ENCODE results near the gene CTDSP2.
A peak's percentile ranks its signal among the peaks of the same experiment; 100 is the strongest.
"Not testable (repeated sequence)": the region's sequence is repeated elsewhere in the genome, so short reads cannot be mapped to it uniquely, and the experiment has no call there.

Gene CTDSP2

DNA sequence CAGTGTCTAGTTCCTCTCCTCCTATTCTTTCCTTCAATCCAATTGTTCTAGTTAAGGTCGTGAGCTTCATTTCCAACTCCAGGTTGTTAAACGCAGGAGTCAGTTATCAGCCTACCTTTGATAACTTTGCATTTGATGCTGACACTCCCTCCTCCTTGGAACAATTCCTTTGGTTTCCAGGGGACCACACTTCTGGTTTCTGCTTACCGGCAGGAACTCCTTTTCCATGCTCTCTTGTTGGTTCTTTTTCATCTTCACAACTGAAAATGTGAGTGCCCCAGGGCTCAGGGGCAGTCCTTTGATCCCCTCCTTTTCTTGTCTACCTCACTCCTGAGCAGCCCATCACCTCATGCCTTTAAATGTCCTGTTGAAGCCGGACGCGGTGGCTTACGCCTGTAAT is 69.2 kb downstream of the CTDSP2 start:
- DNase-seq: no peak

DNA sequence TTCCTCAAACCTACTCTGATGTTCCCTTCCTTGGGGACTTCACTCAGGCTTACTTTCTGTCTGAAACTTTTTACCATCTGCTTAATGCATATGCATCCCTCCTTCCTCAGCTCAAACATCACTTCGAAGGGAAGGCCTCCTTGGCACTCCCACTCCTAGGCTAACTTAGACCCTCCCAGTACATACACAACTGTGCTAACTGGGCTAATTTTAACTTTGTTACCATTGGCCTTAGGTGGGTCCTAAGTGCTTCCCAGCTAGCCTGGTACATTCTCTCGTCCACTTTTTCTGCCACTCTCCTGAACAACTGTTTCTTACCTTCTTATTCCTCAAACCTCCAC is 70.3 kb downstream of the CTDSP2 start:
- DNase-seq: no peak

GRCh38 chr12:57775563-57776246 is 70.8 kb downstream of the CTDSP2 start:
- DNase-seq: no peak

DNA sequence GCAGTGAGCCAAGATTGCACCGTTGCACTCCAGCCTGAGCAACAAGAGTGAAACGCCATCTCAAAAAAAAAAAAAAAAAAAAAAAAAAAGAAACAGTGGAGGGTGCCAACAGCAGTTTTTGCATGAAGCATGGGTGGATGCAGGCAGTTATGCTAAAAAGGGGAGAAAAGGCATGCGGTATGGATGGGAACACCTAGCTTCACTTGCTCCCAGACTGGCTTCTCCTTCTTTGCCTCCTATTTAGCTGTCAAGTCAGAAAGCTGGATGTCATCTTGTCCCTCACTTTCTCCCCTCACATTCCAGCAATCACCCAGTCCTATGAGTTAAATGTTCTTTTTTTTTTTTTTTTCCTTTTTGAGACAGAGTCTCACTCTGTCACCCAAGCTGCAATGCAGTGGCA is 71.5 kb downstream of the CTDSP2 start:
- DNase-seq: no peak

DNA sequence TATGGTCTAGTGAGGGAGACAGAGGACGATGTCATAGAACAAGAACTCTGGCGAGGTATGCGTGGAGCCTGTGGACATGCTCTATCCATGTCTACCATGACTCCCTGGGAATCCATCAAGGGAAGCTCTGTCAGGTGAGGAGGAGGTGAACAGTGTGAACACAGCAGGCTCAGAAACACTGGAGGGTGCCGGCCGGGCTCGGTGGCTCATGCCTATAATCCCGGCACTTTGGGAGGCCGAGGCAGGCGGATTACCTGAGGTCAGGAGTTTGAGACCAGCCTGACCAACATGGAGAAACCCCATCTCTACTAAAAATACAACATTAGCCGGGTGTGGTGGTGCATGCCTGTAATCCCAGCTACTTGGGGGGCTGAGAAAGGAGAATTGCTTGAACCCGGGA is 71.9 kb downstream of the CTDSP2 start:
- not testable (repeated sequence) for DNase-seq

DNA sequence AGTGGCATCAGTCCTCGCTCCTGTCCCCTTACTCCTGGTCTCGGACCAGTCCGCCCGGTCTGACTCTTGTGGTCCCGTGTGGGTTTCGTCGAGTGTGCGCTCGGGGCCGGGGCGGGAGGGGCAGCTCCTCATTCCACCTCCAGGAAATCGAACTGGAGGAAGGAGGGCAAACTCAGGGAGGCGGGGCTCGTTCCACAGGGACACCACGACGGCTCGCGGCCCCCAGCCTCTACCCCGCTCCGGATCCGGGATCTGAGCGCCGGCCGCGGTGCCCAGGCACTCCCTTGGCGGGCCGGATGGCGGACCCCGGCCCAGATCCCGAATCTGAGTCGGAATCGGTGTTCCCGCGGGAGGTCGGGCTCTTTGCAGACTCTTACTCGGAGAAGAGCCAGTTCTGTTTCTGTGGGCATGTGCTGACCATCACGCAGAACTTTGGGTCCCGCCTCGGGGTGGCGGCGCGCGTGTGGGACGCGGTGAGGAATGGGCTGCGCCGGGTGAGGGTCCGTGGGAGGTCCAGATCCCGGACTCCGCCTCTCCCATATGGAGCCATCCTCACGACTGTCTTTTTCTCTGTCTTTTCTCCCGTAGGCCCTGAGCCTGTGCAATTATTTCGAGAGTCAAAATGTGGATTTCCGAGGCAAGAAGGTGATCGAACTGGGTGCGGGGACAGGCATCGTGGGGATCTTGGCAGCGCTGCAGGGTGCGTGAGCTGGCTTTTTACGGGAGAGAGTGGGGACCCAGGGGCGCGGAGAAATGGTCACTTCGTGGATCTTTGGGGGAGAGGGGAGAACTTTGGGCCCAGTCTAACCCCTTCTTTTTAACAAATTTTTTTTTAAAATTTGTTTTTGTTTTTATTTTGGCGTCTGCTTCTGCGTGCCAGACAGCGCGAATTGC is 73.9 kb downstream of the CTDSP2 start, which contains the start of gene EEF1AKMT3:
TSS of gene EEF1AKMT3 (plus strand) at position 186 of the 894 bp plus-strand sequence. CDS start at position 297, 111 bp downstream.
- peak; percentile 52 for DNase-seq

- DNase-seq: peak; percentile 90
These were observed 74.6 kb downstream of the CTDSP2 start, which contains the start of gene METTL1 for GRCh38 chr12:57771873-57772428. Gene METTL1 (minus strand): TSS chr12:57772105. CDS start chr12:57772083, 22 bp downstream.

GRCh38 chr12:57771236-57771872 is 75.2 kb downstream of the CTDSP2 start:
- DNase-seq: peak; percentile 91

- no peak for DNase-seq
These were observed 75.8 kb downstream of the CTDSP2 start for GRCh38 chr12:57770734-57771133.
